Activated CD4-positive, alpha-beta memory T cell treated with anti-CD3 and anti-CD28 coated beads for 36 hours (primary cell): ENCODE results near the gene TBCEL. TPM values are rescaled to one million over a fixed set of nuclear protein-coding genes. Genes with fewer than 3 reads are reported as not detected.

Experiments
- CTCF ChIA-PET: fragments of 350-600 bp; sonication (Branson Sonifier 250); formaldehyde crosslinking; loops from one replicate; lab custom pipeline; 2021; ENCODE audit warnings: antibody characterized with exemption, inconsistent platforms; lab: Charles Lee
- POLR2A ChIA-PET: fragments of 350-600 bp; sonication (Branson Sonifier 250); formaldehyde crosslinking; loops from one replicate; lab custom pipeline; 2021; ENCODE audit warnings: antibody characterized with exemption; lab: Charles Lee
- DNase-seq: peaks from one replicate; pipeline ENCODE4 v3.0.0-alpha.2; 2020
- H3K27ac Mint-ChIP-seq: one replicate; pipeline ENCODE4 v1.8.0; 2021; ENCODE audit warnings: mixed read lengths
- H3K27me3 Mint-ChIP-seq: one replicate; pipeline ENCODE4 v1.8.0; 2021; ENCODE audit warnings: mixed read lengths
- H3K36me3 Mint-ChIP-seq: one replicate; pipeline ENCODE4 v1.8.0; 2021; ENCODE audit warnings: mixed read lengths
- H3K4me1 Mint-ChIP-seq: one replicate; pipeline ENCODE4 v1.8.0; 2021; ENCODE audit warnings: low read depth, mixed read lengths
- H3K4me3 Mint-ChIP-seq: one replicate; pipeline ENCODE4 v1.8.0; 2021; ENCODE audit warnings: mild to moderate bottlenecking, mixed read lengths
- H3K9me3 Mint-ChIP-seq: one replicate; pipeline ENCODE4 v1.8.0; 2021; ENCODE audit warnings: mixed read lengths
- intact Hi-C: fragments of 100-400 bp; cut with micrococcal nuclease; formaldehyde crosslinking; loops from one replicate; pipeline ENCODE4 v1.15.1; 2023
- total RNA-seq, 2 experiments: library from RNA; stranded (reverse); gene quantifications; one replicate each; pipeline ENCODE4 v1.2.3, GENCODE V29; 2021

The TBCEL gene
- total RNA-seq, 2 experiments from 2014 or later: 6.0 to 6.7 TPM

DNA sequence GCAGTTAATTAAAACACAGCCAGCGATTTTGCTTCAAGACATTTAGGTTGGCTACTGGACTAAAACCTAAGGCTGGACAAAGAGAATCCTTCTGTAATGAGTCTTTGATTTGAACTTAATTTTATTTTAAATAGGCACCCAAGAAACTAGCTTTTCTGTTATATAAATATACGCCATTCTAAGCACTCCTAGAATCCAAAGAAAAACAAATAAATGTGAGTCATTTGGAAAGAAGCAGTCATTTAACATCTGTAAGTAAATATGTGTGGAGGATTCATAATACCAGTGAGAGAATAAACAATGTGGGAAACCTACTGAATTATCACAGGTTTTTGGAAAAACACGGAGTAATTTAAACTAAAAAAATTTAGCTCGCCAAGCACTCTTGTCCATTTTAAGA lies 76.0 kb downstream of the TBCEL start:
- intact Hi-C loops: no loop called here
- ChIA-PET CTCF (no interaction called here), POLR2A (no interaction called here)
- no peak overlapping the region for H3K27ac Mint-ChIP-seq
- no peak for DNase-seq
- no peaks in the 10 kb centered on the region for H3K27me3 Mint-ChIP-seq
- no peaks in the 10 kb centered on the region for H3K36me3 Mint-ChIP-seq
- H3K4me3 Mint-ChIP-seq: no peak overlapping the region
- no peaks in the 10 kb centered on the region for H3K9me3 Mint-ChIP-seq
- no peaks in the 10 kb centered on the region for H3K4me1 Mint-ChIP-seq

GRCh38 chr11:121100943-121101342 lies 77.0 kb downstream of the TBCEL start, which contains the start of gene TECTA:
TSS of gene TECTA (plus strand) at chr11:121101243. CDS start at chr11:121102666, 1,423 bp downstream.
- CTCF ChIA-PET: no interaction called here
- no peak for DNase-seq
- Mint-ChIP-seq H3K4me1 (no peaks in the 10 kb centered on the region), H3K9me3 (no peaks in the 10 kb centered on the region), H3K27ac (no peak within 1 kb of the TSS), H3K27me3 (no peaks in the 10 kb centered on the region), H3K36me3 (no peaks in the 10 kb centered on the region), H3K4me3 (no peak within 1 kb of the TSS)
- POLR2A ChIA-PET: no interaction called here
- intact Hi-C loops: no loop called here

GRCh38 chr11:121104312-121104762 lies 80.4 kb downstream of the TBCEL start:
- ChIA-PET POLR2A (no interaction called here), CTCF (no interaction called here)
- intact Hi-C loops: no loop called here
- Mint-ChIP-seq H3K4me3 (no peak overlapping the region), H3K27me3 (no peaks in the 10 kb centered on the region), H3K36me3 (no peaks in the 10 kb centered on the region), H3K9me3 (no peaks in the 10 kb centered on the region), H3K4me1 (no peaks in the 10 kb centered on the region), H3K27ac (no peak overlapping the region)
- DNase-seq: no peak

- Mint-ChIP-seq H3K36me3 (no peaks in the 10 kb centered on the region), H3K27ac (no peak overlapping the region), H3K9me3 (no peaks in the 10 kb centered on the region), H3K4me1 (no peaks in the 10 kb centered on the region), H3K27me3 (no peaks in the 10 kb centered on the region), H3K4me3 (no peak overlapping the region)
- CTCF ChIA-PET: interaction anchor here (1.1 to 1.4 kb wide), 2 partner anchors 11 to 90 kb away, joined by 3 to 4 read pairs; no protein-coding TSS in a partner anchor
- intact Hi-C loops: no loop called here
- POLR2A ChIA-PET: no interaction called here
- no peak for DNase-seq
Observed at GRCh38 chr11:121105063-121105480, 81.2 kb downstream of the TBCEL start.

- no peak for DNase-seq
- H3K36me3 Mint-ChIP-seq: no peaks in the 10 kb centered on the region
- no peaks in the 10 kb centered on the region for H3K27me3 Mint-ChIP-seq
- CTCF ChIA-PET: interaction anchor here (1.1 to 1.6 kb wide), 3 partner anchors 10 to 161 kb away, joined by 3 to 4 read pairs (median 4); no protein-coding TSS in a partner anchor
- H3K9me3 Mint-ChIP-seq: no peaks in the 10 kb centered on the region
- POLR2A ChIA-PET: no interaction called here
- H3K4me1 Mint-ChIP-seq: no peaks in the 10 kb centered on the region
- intact Hi-C loops: no loop called here
- no peak overlapping the region for H3K27ac Mint-ChIP-seq
- H3K4me3 Mint-ChIP-seq: no peak overlapping the region
Observed at GRCh38 chr11:121105481-121106195, 81.7 kb downstream of the TBCEL start.

- peaks cover 3% of the 10 kb centered on the region for H3K27me3 Mint-ChIP-seq
- H3K4me1 Mint-ChIP-seq: no peaks in the 10 kb centered on the region
- no peaks in the 10 kb centered on the region for H3K9me3 Mint-ChIP-seq
- no peak for DNase-seq
- no peaks in the 10 kb centered on the region for H3K36me3 Mint-ChIP-seq
- H3K4me3 Mint-ChIP-seq: no peak overlapping the region
- intact Hi-C loops: no loop called here
- ChIA-PET CTCF (interaction anchor here (1.6 kb wide), 1 partner anchor 162 kb away, joined by 4 read pairs; no protein-coding TSS in a partner anchor), POLR2A (no interaction called here)
- H3K27ac Mint-ChIP-seq: no peak overlapping the region
Observed at GRCh38 chr11:121106812-121107211, 82.9 kb downstream of the TBCEL start.

GRCh38 chr11:121108413-121108812 lies 84.5 kb downstream of the TBCEL start:
- POLR2A ChIA-PET: no interaction called here
- H3K27me3 Mint-ChIP-seq: peaks cover 8% of the 10 kb centered on the region
- CTCF ChIA-PET: no interaction called here
- H3K9me3 Mint-ChIP-seq: no peaks in the 10 kb centered on the region
- H3K36me3 Mint-ChIP-seq: no peaks in the 10 kb centered on the region
- H3K4me3 Mint-ChIP-seq: no peak overlapping the region
- no peaks in the 10 kb centered on the region for H3K4me1 Mint-ChIP-seq
- intact Hi-C loops: no loop called here
- H3K27ac Mint-ChIP-seq: no peak overlapping the region
- no peak for DNase-seq

DNA sequence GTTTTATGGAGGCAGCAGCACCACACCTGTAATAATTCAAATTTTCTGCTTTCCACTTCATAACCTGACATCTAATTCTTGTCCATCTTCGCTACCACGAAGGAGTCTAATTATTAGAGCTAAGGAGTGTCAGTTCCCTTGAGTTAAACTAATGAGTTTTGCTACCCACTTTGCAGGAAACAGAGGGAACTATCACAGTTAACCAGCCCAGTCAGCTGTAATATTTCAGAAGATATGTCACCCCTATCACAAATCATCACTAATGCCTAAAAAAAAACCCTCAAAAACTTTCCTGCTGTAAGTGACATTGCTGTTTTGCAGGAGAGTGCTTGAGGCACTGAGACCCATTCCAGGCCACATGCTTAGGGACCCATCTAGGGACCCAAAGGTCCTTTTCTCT lies 85.6 kb downstream of the TBCEL start:
- Mint-ChIP-seq H3K4me1 (no peaks in the 10 kb centered on the region), H3K4me3 (no peak overlapping the region), H3K27me3 (peaks cover 10% of the 10 kb centered on the region), H3K36me3 (no peaks in the 10 kb centered on the region), H3K27ac (no peak overlapping the region), H3K9me3 (no peaks in the 10 kb centered on the region)
- intact Hi-C loops: no loop called here
- DNase-seq: no peak
- ChIA-PET POLR2A (no interaction called here), CTCF (no interaction called here)

DNA sequence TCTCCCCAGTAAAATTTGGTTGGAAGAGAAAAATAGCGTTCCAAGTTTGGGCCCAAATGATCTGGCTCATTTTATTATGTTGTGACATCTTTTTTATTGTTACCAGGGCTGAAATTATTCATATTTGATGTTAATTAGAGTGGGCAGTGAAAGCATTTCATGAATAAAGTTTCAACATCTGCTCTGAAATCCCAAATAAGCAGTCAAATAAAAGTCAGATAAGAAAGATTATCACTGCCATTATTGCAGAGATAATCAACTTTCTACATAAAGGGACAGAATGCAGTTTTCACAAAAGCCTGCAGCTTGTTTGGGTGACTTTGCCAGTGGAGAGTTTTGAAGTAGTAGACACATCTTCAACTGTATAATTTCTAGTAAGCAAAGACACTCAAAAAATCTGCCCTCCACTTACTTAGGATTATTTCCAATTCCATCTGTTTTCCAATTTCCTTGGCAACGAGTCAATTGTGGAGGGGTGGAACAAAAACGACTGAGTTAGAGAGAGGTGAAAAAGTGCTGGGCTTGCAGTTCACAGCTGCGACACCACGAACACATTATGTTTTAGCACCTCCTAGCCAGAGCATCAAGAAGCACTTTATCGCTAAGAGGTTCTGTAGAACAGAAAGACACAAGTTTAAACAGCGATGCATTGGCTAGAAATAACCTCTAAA lies 86.1 kb downstream of the TBCEL start:
- POLR2A ChIA-PET: no interaction called here
- no peak for DNase-seq
- Mint-ChIP-seq H3K4me1 (no peaks in the 10 kb centered on the region), H3K27me3 (peaks cover 10% of the 10 kb centered on the region), H3K36me3 (no peaks in the 10 kb centered on the region), H3K27ac (no peak overlapping the region), H3K4me3 (no peak overlapping the region), H3K9me3 (no peaks in the 10 kb centered on the region)
- CTCF ChIA-PET: interaction anchor here (0.6 to 2.2 kb wide), 2 partner anchors 85 to 171 kb away, joined by 3 to 9 read pairs; no protein-coding TSS in a partner anchor
- intact Hi-C loops: no loop called here

DNA sequence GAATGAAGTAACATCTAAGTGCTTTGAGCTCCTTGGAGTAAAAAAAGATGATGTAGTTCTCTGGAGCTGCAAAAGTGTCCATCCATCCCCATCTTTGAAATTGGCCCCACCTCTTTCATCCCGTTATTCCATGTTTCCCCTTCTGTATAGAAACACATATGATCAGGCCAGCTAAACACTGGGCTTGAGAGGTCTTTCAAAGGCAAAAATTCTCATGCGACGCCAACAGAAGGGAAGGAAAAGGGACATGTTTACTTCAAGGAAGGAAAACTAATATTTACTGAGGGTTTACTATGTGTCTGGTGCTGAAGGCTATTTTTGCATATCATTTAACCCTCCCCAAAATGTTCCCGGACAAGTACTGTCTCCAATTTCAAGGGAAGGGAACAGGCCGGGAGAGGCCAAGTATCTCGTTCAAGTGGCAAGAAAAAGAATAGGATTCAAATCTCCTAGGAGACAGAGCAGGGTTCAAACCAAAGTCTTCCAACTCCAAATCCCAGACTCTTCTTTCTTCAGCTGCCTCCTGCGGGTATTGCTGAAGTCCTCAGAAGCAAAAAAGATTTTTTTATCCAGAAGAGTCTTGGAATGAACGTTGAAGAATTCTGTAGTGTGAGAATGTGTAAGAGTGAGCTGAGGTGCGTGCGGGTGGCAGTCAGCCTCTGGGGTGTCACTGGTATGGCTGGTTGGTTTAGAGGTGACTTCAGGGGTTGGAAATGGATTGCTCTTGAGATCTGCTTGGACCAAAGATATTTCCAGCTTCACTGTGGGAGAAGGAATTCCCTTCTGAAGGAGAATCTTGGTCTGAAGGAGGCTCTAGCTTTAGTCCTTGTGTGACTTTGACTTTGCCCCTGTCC lies 87.2 kb downstream of the TBCEL start:
- H3K27me3 Mint-ChIP-seq: peaks cover 10% of the 10 kb centered on the region
- no peaks in the 10 kb centered on the region for H3K4me1 Mint-ChIP-seq
- POLR2A ChIA-PET: no interaction called here

GRCh38 chr11:121112498-121113455 lies 88.9 kb downstream of the TBCEL start:
- H3K4me3 Mint-ChIP-seq: no peak overlapping the region
- H3K9me3 Mint-ChIP-seq: no peaks in the 10 kb centered on the region
- H3K4me1 Mint-ChIP-seq: no peaks in the 10 kb centered on the region
- ChIA-PET CTCF (interaction anchor here (1.1 to 2.2 kb wide), 3 partner anchors 82 to 83 kb away, joined by 4 to 9 read pairs (median 4); no protein-coding TSS in a partner anchor), POLR2A (no interaction called here)
- no peak overlapping the region for H3K27ac Mint-ChIP-seq
- peak; percentile 51 for DNase-seq
- intact Hi-C loops: loop anchor here (1.0 kb wide), 1 partner anchor 167 kb away; no protein-coding TSS in a partner anchor
- peaks cover 10% of the 10 kb centered on the region for H3K27me3 Mint-ChIP-seq
- H3K36me3 Mint-ChIP-seq: no peaks in the 10 kb centered on the region

More for the DNA sequence above, 87.2 kb downstream of the TBCEL start:
- no peaks in the 10 kb centered on the region for H3K36me3 Mint-ChIP-seq
- no peak overlapping the region for H3K4me3 Mint-ChIP-seq
- intact Hi-C loops: no loop called here
- no peak overlapping the region for H3K27ac Mint-ChIP-seq
- CTCF ChIA-PET: interaction anchor here (0.6 to 2.2 kb wide), 2 partner anchors 84 to 172 kb away, joined by 3 to 9 read pairs; no protein-coding TSS in a partner anchor
- no peak for DNase-seq
- no peaks in the 10 kb centered on the region for H3K9me3 Mint-ChIP-seq
